Endothelial cell (in vitro differentiated cells): Measurements from ENCODE around the gene VPS36. TPM values are rescaled to one million over a fixed set of nuclear protein-coding genes. Genes with fewer than 3 reads are reported as not detected.

Source experiments
- DNase-seq: peaks from one replicate; pipeline ENCODE4 v3.0.0; 2021; ENCODE audit warnings: low spot score
- H3K27ac Mint-ChIP-seq: one replicate; pipeline ENCODE4 v1.8.0; 2021; ENCODE audit warnings: mixed read lengths, inconsistent platforms; ENCODE audit not compliant: unreplicated experiment
- H3K27me3 Mint-ChIP-seq: one replicate; pipeline ENCODE4 v1.8.0; 2021; ENCODE audit warnings: mild to moderate bottlenecking, moderate library complexity, mixed read lengths, inconsistent platforms; ENCODE audit not compliant: unreplicated experiment
- H3K36me3 Mint-ChIP-seq: one replicate; pipeline ENCODE4 v1.8.0; 2021; ENCODE audit warnings: mild to moderate bottlenecking, low read depth, mixed read lengths, inconsistent platforms; ENCODE audit not compliant: unreplicated experiment
- H3K4me1 Mint-ChIP-seq: one replicate; pipeline ENCODE4 v1.8.0; 2021; ENCODE audit warnings: mild to moderate bottlenecking, mixed read lengths, inconsistent platforms; ENCODE audit not compliant: unreplicated experiment
- H3K4me3 Mint-ChIP-seq: one replicate; pipeline ENCODE4 v1.8.0; 2021; ENCODE audit warnings: mild to moderate bottlenecking, mixed read lengths, inconsistent platforms; ENCODE audit not compliant: unreplicated experiment
- H3K9me3 Mint-ChIP-seq: one replicate; pipeline ENCODE4 v1.8.0; 2021; ENCODE audit warnings: mixed read lengths, inconsistent platforms; ENCODE audit not compliant: unreplicated experiment
- CTCF ChIP-seq: fragments of 200-600 bp; sonication (generic); IDR thresholded peaks from one replicate; pipeline ENCODE4 v1.5.0; 2021; ENCODE audit warnings: antibody characterized with exemption; ENCODE audit not compliant: unreplicated experiment
- total RNA-seq: library from RNA; stranded (reverse); fragmentation: NEBNext Ultra II Directional; extraction: Animal tissue kit (Norgen Biotek cat#: 25700); gene quantifications from one replicate; pipeline ENCODE4 v1.2.1, GENCODE V29; 2021; ENCODE audit not compliant: unreplicated experiment

Gene VPS36
- total RNA-seq, 1 donor from 2014 or later: 51.6 TPM

GRCh38 chr13:52421216-52421615 is 29.2 kb downstream of the VPS36 start:
- Mint-ChIP-seq H3K27ac (peak overlapping the region; percentile 24), H3K4me1 (peaks cover 47% of the 10 kb centered on the region), H3K9me3 (peaks cover 3% of the 10 kb centered on the region), H3K4me3 (peak overlapping the region; percentile 31), H3K36me3 (peaks cover 47% of the 10 kb centered on the region), H3K27me3 (peaks cover 4% of the 10 kb centered on the region)
- no peak for DNase-seq
- no peak for TF ChIP-seq CTCF

- Mint-ChIP-seq H3K36me3 (peaks cover 41% of the 10 kb centered on the region), H3K27ac (peak overlapping the region; percentile 38), H3K9me3 (peaks cover 3% of the 10 kb centered on the region), H3K27me3 (peaks cover 4% of the 10 kb centered on the region), H3K4me1 (peaks cover 59% of the 10 kb centered on the region), H3K4me3 (no peak overlapping the region)
- TF ChIP-seq CTCF: no peak
- DNase-seq: no peak
Observed at GRCh38 chr13:52419080-52419479, 31.4 kb downstream of the VPS36 start.

GRCh38 chr13:52414963-52415362 is 35.5 kb downstream of the VPS36 start:
- no peak for DNase-seq
- peaks cover 63% of the 10 kb centered on the region for H3K4me1 Mint-ChIP-seq
- H3K9me3 Mint-ChIP-seq: no peaks in the 10 kb centered on the region
- peaks cover 4% of the 10 kb centered on the region for H3K27me3 Mint-ChIP-seq
- no peak for TF ChIP-seq CTCF
- H3K36me3 Mint-ChIP-seq: peaks cover 29% of the 10 kb centered on the region
- H3K4me3 Mint-ChIP-seq: peak overlapping the region; percentile 62
- peak overlapping the region; percentile 96 for H3K27ac Mint-ChIP-seq

GRCh38 chr13:52414051-52414450 is 36.4 kb downstream of the VPS36 start:
- Mint-ChIP-seq H3K4me3 (peak overlapping the region; percentile 14), H3K9me3 (no peaks in the 10 kb centered on the region), H3K4me1 (peaks cover 57% of the 10 kb centered on the region), H3K27me3 (peaks cover 2% of the 10 kb centered on the region), H3K27ac (peak overlapping the region; percentile 84), H3K36me3 (peaks cover 22% of the 10 kb centered on the region)
- no peak for TF ChIP-seq CTCF
- DNase-seq: no peak

- Mint-ChIP-seq H3K36me3 (peaks cover 22% of the 10 kb centered on the region), H3K27me3 (peaks cover 4% of the 10 kb centered on the region), H3K9me3 (no peaks in the 10 kb centered on the region), H3K4me1 (peaks cover 52% of the 10 kb centered on the region), H3K4me3 (peak overlapping the region; percentile 28), H3K27ac (peak overlapping the region; percentile 7)
- TF ChIP-seq CTCF: no peak
- no peak for DNase-seq
Observed at GRCh38 chr13:52412128-52412527, 38.3 kb downstream of the VPS36 start.
